Left colon (tissue), 2 donors: ENCODE data around the gene CASP9. TPM values are rescaled to one million over a fixed set of nuclear protein-coding genes. Genes with fewer than 3 reads are reported as not detected.

ENCODE experiments used
- ATAC-seq: fragments of 200-7000 bp; cut with Tn5 transposase; one replicate; pipeline ENCODE4 v1.9.1; 2020; ENCODE audit warnings: mild to moderate bottlenecking, moderate library complexity
- DNase-seq, 2 donors: peaks; one replicate each; pipeline ENCODE4 v3.0.0-alpha.2; 2020
- intact Hi-C, 2 donors: fragments of 100-400 bp; cut with DNase I in 1 of 2; cut with micrococcal nuclease in 1 of 2; formaldehyde crosslinking; loops; one replicate each; pipeline versions ENCODE4 v1.11.2 to v1.14.0; 2022; cut with DNase I, micrococcal nuclease
- long read RNA-seq: library from polyadenylated mRNA; unstranded; transcript quantifications from one replicate; pipeline ENCODE4 v2.0.0, GENCODE V29; 2021
- total RNA-seq, 2 donors: library from RNA; stranded (reverse); fragmentation: NEBNext Ultra II Directional; extraction: Animal tissue kit (Norgen Biotek cat#: 25700); gene quantifications; one replicate each; pipeline ENCODE4 v1.2.1, GENCODE V29; 2021
- donor health status: DM: no; HTN: no; CAD: no.
- donor health status: DM: yes; HTN: yes; CAD: no.

The CASP9 gene
- total RNA-seq: 10 to 100 TPM in 1 of 2 donors, 1 to 10 TPM in 1; 9.9 to 16.9 TPM
- long read RNA-seq, transcript CASP9-201 (9 exons, 2,019 nt): major isoform, 19 of 25 reads
- long read RNA-seq, partial matches to known transcripts: 1 of 25 reads
- long read RNA-seq, other reads (novel, unspliced or antisense): 5 of 25 reads

GRCh38 chr1:15524021-15524282 is at the start of gene CASP9:
TSS of gene CASP9 (minus strand) at chr1:15524215. CDS start at chr1:15524200, 15 bp downstream.
- ATAC-seq (no peak), DNase-seq (no peak)
- intact Hi-C loops: no loop called here

DNA sequence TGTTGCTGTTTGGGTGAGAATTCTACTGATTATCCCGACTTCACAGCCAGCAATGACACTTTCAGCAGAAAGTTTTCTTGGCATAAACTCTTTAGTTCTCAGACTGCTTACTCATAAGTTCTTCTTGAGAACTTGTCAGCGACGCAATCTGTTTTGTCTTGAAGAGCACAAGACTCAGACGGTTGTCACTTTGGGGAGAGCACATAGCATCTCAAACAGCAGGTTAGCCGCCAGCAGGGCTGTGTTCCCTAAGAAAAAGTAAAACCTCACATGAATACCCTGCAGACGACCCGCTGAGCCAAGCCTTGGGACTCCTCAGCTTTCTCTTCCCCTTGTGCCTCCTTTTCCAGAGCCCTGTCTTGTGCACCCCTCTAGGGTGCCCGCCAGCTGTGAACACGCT is 49.5 kb upstream of the CASP9 start:
- DNase-seq (peak in 1 of 2 donors; percentile 13), ATAC-seq (no peak)
- intact Hi-C loops: no loop called here

DNA sequence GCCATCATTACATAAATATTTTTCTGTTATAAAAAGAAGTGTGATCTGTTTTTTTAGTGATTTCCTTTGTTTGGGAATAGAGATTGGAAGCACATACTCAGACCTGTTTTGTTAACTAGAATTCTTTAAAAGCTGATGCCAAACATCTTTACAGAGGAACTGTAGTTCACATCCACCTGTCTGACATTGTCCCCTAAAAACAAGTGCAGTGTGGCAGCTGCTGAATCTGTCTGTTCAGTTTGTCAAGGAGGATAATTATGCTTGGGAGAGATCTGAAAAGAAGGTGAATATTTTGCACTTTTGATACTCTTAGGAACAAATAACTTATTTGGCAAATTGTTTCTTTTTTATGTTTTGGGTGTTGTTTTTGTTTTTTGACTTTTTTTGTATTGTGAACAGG is 47.3 kb upstream of the CASP9 start:
- intact Hi-C loops: no loop called here
- DNase-seq (no peak), ATAC-seq (no peak)

DNA sequence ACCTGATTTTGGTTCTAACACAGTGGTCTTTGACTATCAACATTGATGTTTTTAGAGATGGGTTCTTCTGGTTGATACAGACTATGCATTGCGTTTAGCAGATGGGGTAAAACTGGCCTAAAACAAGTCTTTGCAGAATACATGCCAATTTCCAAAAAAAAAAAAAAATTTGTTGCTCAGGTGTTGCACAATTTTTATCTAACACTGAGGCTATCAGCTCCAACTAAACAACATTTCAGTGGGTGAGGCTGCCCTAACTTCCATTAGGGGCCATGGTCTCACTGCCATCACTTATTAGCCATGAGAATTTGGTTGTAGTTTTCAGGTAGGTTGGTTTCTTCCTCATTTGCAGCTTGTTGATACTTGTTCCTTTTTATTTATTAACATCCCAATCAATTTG is 46.8 kb upstream of the CASP9 start:
- DNase-seq: no peak
- intact Hi-C loops: no loop called here
- no peak for ATAC-seq

DNA sequence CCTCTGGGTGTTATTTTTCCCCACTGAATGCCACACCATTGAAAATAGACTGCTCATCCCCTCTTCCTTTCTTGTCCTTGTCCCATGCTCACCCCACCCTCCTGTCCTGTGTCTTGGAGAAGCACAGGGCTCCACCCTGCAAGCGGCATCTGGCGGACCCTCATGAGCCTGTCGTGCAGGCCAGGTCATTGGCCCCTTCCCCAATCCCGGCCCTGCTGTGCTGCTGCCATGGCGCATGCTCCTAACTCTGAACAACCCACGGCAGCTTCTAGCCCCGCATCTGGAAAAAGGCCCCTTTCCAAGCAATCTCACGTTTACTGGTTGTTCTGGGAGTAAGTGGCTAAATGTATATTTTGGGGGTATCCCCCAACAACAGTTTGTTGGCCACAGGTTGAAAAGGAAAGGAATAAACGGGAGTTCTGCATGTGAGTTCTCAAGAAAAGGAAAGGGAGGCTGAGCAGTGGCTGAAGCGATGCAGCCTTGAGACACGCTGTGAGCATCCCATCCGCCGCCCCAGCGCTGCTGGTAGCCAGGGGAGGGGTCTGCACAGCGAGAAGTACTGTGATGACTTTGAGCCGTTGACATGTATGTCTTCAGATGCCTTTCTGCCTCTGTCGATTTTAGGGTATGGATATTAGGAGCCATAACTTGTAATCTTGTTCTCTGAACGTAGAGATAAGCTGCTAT is 44.5 kb upstream of the CASP9 start:
- no peak for DNase-seq
- ATAC-seq: peak; percentile 58
- intact Hi-C loops: no loop called here

GRCh38 chr1:15559189-15559810 is 35.3 kb upstream of the CASP9 start:
- ATAC-seq: peak; percentile 92
- DNase-seq: peak; percentile 38 to 62
- intact Hi-C loops: no loop called here

DNA sequence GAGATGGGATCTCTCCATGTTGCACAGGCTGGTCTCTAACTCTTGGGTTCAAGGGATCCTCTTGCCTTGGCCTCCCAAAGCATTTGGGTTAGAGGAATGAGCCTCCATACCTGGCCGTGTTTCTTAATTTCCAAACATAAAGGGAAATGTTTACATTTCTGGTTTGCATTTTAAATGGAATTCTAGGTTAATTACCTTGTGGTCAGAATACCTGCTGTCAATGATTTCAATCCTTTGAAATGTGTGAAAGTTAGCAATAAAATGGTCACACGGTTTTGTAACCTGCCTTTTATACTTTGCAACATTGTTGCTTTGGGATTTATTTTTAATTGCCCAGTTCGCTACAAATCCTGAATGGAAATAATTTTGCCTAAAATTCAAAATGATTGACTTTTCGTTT is 34.5 kb upstream of the CASP9 start:
- ATAC-seq (no peak), DNase-seq (no peak)
- intact Hi-C loops: no loop called here

GRCh38 chr1:15557594-15557993 is 33.6 kb upstream of the CASP9 start:
- intact Hi-C loops: no loop called here
- ATAC-seq (no peak), DNase-seq (no peak)

DNA sequence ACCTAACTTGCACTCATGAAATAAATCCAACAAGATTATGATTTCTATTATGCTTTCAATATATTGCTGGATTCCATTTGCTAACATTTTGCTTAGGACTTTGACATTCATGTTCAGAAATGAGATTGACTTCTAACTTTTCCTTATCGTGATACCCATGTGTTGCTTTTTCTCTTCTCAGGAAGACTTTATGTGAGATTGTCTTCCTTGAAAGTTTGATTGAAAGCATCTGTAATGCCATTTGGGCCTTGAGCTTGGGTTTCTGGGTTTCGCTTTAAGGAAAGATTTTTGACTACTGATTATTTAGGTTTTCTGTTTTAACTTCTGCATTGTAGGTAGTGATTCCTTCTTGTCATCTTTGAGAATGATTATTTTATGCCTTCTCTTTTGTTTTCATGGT is 33.0 kb upstream of the CASP9 start:
- ATAC-seq (no peak), DNase-seq (no peak)
- intact Hi-C loops: no loop called here

DNA sequence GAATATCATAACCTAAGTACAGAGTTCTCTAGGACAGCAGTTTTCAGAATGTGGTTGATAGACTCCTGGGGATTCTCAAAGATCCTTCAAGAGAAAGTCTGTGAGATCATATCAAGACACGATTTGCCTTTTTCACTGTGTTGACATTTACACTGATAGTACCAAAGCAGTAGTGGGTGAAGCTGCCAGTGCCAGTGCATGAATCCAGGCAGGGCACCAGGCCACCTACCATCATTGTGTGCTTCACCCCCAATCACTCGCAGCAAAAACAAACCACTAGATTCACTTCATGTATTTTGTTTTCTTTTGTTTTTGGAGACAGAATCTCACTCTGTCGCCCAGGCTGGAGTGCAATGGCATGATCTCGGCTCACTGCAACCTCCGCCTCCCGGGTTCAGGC is 26.6 kb upstream of the CASP9 start:
- DNase-seq (no peak), ATAC-seq (no peak)
- intact Hi-C loops: no loop called here

DNA sequence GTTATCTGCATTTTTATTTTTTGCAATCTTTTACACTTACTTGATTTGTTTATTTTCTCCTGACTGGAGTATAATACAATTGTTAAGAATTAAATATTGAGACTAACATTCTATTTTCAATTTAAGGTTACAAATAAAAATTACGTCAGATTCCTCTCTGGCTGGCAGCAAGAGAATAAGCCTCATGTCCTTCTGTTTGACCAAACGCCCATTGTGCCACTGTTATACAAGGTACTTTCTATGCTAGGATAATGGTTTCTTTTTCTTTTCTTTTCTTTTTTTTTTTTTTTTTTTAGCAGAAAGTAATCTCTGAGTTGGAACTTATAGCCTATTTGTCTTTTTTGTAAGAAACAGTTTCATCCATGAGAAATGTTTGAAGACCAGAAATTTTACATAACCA is 22.6 kb upstream of the CASP9 start:
- DNase-seq (no peak), ATAC-seq (no peak)
- intact Hi-C loops: no loop called here

GRCh38 chr1:15543589-15544568 is 19.9 kb upstream of the CASP9 start:
- DNase-seq: no peak
- ATAC-seq: no peak
- intact Hi-C loops: no loop called here

- ATAC-seq (no peak), DNase-seq (no peak)
- intact Hi-C loops: no loop called here
Measured at GRCh38 chr1:15543251-15543588, 19.2 kb upstream of the CASP9 start.

- no peak for ATAC-seq
- intact Hi-C loops: no loop called here
- no peak for DNase-seq
Measured at GRCh38 chr1:15542388-15543250, 18.6 kb upstream of the CASP9 start.

GRCh38 chr1:15541231-15541792 is 17.3 kb upstream of the CASP9 start:
- DNase-seq (no peak), ATAC-seq (no peak)
- intact Hi-C loops: no loop called here

DNA sequence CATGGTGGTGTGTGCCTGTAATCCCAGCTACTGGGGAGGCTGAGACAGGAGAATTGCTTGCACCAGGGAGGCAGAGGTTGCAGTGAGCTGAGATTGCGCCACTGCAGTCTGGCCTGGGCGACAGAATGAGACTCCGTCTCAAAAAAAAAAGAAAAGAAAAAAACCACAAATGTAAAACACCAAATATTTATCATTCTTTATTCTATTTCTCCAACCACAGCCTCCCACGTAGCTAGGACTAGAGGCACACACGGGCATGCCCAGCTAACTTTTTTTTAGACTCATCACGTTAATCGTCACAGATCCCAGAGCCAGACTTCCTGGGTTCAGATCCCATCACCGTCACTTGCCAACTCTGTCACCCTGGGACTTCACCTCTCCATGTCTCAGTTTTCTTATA is 16.2 kb upstream of the CASP9 start:
- ATAC-seq: no peak
- DNase-seq: no peak
- intact Hi-C loops: no loop called here

GRCh38 chr1:15538771-15539170 is 14.8 kb upstream of the CASP9 start:
- ATAC-seq (no peak), DNase-seq (no peak)
- intact Hi-C loops: no loop called here

DNA sequence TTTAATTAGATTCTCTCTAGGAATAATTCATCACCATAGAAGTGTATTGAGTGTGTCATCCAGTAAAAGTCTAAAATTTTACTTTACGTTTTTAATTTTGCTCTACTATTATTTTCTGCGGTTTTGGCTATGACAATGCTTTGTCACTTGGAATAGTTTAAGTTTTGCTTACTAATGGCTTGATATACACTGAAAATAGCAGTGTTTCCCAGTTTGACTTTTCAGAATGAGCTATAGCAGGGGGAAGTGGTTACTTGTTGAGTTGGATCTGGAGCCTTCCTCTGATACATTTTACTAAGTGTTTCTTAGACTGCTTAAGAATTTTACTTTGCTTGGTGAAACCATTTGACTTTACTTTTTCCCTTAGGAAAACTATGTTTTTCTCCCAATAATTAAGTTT is 7.7 kb upstream of the CASP9 start:
- no peak for ATAC-seq
- DNase-seq: no peak
- intact Hi-C loops: no loop called here

DNA sequence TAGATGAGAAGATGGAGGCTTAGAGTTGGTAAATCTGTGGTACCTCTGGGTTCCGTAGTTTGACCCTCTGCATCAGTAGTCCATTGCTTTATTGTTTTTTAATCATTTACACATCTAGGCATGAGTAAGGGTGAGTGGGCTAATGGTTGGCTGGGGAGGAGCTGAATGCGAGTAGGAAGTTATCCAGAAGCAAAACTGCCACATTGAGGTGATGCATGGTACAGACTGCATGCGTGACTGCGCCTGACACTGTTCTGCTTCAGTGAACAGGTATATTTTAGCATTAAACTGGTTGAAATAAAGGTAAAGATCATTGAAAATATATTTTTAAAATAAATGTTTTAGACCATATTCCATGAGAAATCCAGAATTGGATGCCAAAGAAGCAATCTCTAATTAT is 7.0 kb upstream of the CASP9 start:
- no peak for ATAC-seq
- intact Hi-C loops: no loop called here
- no peak for DNase-seq
